Transverse colon (tissue), 4 donors: ENCODE measurements around the gene CACNB2. TPM values are rescaled to one million over a fixed set of nuclear protein-coding genes. Genes with fewer than 3 reads are reported as not detected.

Experiments used
- DNase-seq: peaks from one replicate; pipeline ENCODE4 v3.0.0-alpha.2; 2019
- H3K27ac ChIP-seq, 4 donors: fragments of 200-600 bp; sonication (generic); 2 replicates each; pipeline ENCODE4 v1.5.1; 2016 to 2018; ENCODE audit warnings: inconsistent platforms in 4 of 4
- H3K27me3 ChIP-seq: fragments of 200-600 bp; sonication (generic); 2 replicates; pipeline ENCODE4 v1.5.1; 2017; ENCODE audit warnings: inconsistent platforms
- H3K36me3 ChIP-seq, 4 donors: fragments of 200-600 bp; sonication (generic); 2 replicates each; pipeline ENCODE4 v1.5.1; 2017 to 2019; ENCODE audit warnings: inconsistent platforms in 4 of 4
- H3K4me1 ChIP-seq, 4 donors: fragments of 200-600 bp; sonication (generic); 2 replicates each; pipeline ENCODE4 v1.5.1; 2017 to 2020; ENCODE audit warnings: inconsistent platforms in 4 of 4
- H3K4me3 ChIP-seq, 4 donors: fragments of 200-600 bp; sonication (generic); 1 replicate in 1 of 4; 2 replicates in 3 of 4; pipeline versions ENCODE4 v1.5.1 to v1.6.1; 2017 to 2019; ENCODE audit warnings: inconsistent platforms in 4 of 4
- H3K9me3 ChIP-seq, 2 donors: fragments of 200-600 bp; sonication (generic); 2 replicates each; pipeline ENCODE4 v1.5.1; 2017 to 2019; ENCODE audit warnings: inconsistent platforms in 2 of 2
- CTCF ChIP-seq, 5 experiments: fragments of 200-600 bp in 3 of 5; fragments of 450-650 bp in 2 of 5; sonication (generic) in 3 of 5; IDR thresholded peaks; 1 replicate in 2 of 5; 2 replicates in 3 of 5; pipeline ENCODE4 v1.5.1; 2016 to 2017; ENCODE audit warnings: antibody characterized with exemption in 5 of 5, inconsistent platforms in 3 of 5, mild to moderate bottlenecking in 2 of 5, moderate library complexity in 1 of 5
- EP300 ChIP-seq: sonication (generic); formaldehyde crosslinking; IDR thresholded peaks from one replicate; pipeline ENCODE4 v1.6.1; 2017; ENCODE audit warnings: antibody characterized with exemption, low read depth
- POLR2A ChIP-seq: fragments of 450-650 bp; IDR thresholded peaks from one replicate; pipeline ENCODE4 v1.6.1; 2016; ENCODE audit warnings: antibody characterized with exemption, mild to moderate bottlenecking, moderate library complexity
- POLR2AphosphoS5 ChIP-seq, 3 donors: sonication (generic); formaldehyde crosslinking; IDR thresholded peaks; one replicate each; pipeline ENCODE4 v1.6.1; 2016; ENCODE audit warnings: antibody characterized with exemption in 3 of 3
- WGBS, 2 donors: methylation state at CpG; one replicate each; pipeline ENCODE4 v1.1.5; 2018; ENCODE audit warnings: low coverage in 1 of 2; 5-methylcytosine and 5-hydroxymethylcytosine counted together
- in situ Hi-C, 4 donors: fragments of 200-750 bp; cut with MboI; loops; one replicate each; pipeline versions ENCODE4 v1.15.0 to v1.15.1; 2017; ENCODE audit warnings: low sequenced_read_pairs in 3 of 4, low pct_ligation_motif_present in 1 of 4, low pct_unique_long_range_greater_than_20kb in 1 of 4
- intact Hi-C: fragments of 100-400 bp; cut with DNase I; formaldehyde crosslinking; loops from one replicate; pipeline ENCODE4 v1.15.1; 2023; ENCODE audit warnings: low total_unique reads
- total RNA-seq, 4 donors: library from RNA; depleted of rRNA; stranded (reverse); fragments of >200 nt; gene quantifications; one replicate each; pipeline ENCODE4 v1.1.0, GENCODE V29; 2016

CACNB2 gene
- total RNA-seq, 4 donors from 2014 or later: 16.2 to 338 (median 23.7) TPM

- H3K27me3 ChIP-seq: no peaks in the 10 kb centered on the region
- no peak overlapping the region for H3K27ac ChIP-seq
- no peak overlapping the region for H3K4me3 ChIP-seq
- WGBS, 2 donors: 77 to 80% methylated on average over 1 to 3 of the region's 3 CpGs
- TF ChIP-seq EP300: no peak
- TF ChIP-seq POLR2AphosphoS5 (IDR thresholded peaks at IDR 0.05): no peak
- no peak for TF ChIP-seq CTCF (IDR thresholded peaks at IDR 0.05)
- no peak for TF ChIP-seq POLR2A
- no peaks in the 10 kb centered on the region for H3K36me3 ChIP-seq
- DNase-seq: no peak
- H3K4me1 ChIP-seq: no peaks in the 10 kb centered on the region
- intact Hi-C loops (no loop called here), in situ Hi-C loops (loop anchor here in 1 of 4 donors (25.0 kb wide), 1 partner anchor 486 kb away; the partner anchor contains the start of gene HACD1)
- no peaks in the 10 kb centered on the region for H3K9me3 ChIP-seq
Observed at GRCh38 chr10:18098201-18098600, 42.0 kb upstream of the CACNB2 start.

GRCh38 chr10:18099415-18099814, 40.8 kb upstream of the CACNB2 start:
- Histone ChIP-seq H3K27me3 (no peaks in the 10 kb centered on the region), H3K4me3 (no peak overlapping the region), H3K27ac (no peak overlapping the region), H3K36me3 (no peaks in the 10 kb centered on the region), H3K9me3 (no peaks in the 10 kb centered on the region), H3K4me1 (no peaks in the 10 kb centered on the region)
- 75 to 82% methylated on average over 2 to 3 of the region's 3 CpGs for WGBS, 2 donors
- DNase-seq: no peak
- in situ Hi-C loops: loop anchor here in 1 of 4 donors (25.0 kb wide), 1 partner anchor 487 kb away; the partner anchor contains the start of gene HACD1
- TF ChIP-seq POLR2A (no peak), EP300 (no peak), POLR2AphosphoS5 (IDR thresholded peaks at IDR 0.05) (no peak), CTCF (IDR thresholded peaks at IDR 0.05) (no peak)
- intact Hi-C loops: no loop called here

GRCh38 chr10:18100669-18101068, 39.6 kb upstream of the CACNB2 start:
- H3K36me3 ChIP-seq: no peaks in the 10 kb centered on the region
- intact Hi-C loops: no loop called here
- H3K27ac ChIP-seq: no peak overlapping the region
- no peak overlapping the region for H3K4me3 ChIP-seq
- DNase-seq: no peak
- no peaks in the 10 kb centered on the region for H3K9me3 ChIP-seq
- no peaks in the 10 kb centered on the region for H3K27me3 ChIP-seq
- no peak for TF ChIP-seq EP300
- TF ChIP-seq POLR2AphosphoS5 (IDR thresholded peaks at IDR 0.05): no peak
- no peak for TF ChIP-seq CTCF (IDR thresholded peaks at IDR 0.05)
- no peak for TF ChIP-seq POLR2A
- H3K4me1 ChIP-seq: no peaks in the 10 kb centered on the region
- in situ Hi-C loops: loop anchor here in 3 of 4 donors (25.0 kb wide), 2 partner anchors 463 to 488 kb away; partner anchors contain the start of genes HACD1 (in 2 of the 3) and STAM (in 1 of the 3)
- 62 to 80% methylated on average over 1 of the region's 1 CpG for WGBS, 2 donors

DNA sequence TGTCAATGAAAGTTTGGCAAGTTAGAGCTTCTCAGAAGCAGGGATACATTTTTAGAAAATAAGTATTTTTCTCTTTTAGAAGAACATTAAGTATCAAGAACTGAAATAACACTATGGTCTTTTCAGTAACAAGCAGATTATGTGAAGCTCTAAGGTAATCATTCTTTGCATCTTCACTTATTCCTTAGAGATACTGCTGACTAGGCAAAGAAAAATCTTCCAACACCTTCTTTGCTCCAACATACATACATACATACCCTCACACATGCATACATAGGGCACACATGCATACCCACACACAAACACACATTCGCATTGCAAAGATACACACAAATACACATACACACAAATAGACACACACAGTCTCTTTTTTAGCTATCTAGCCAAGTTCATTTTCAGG, 37.8 kb upstream of the CACNB2 start:
- Histone ChIP-seq H3K4me3 (no peak overlapping the region), H3K9me3 (no peaks in the 10 kb centered on the region), H3K27me3 (no peaks in the 10 kb centered on the region), H3K36me3 (no peaks in the 10 kb centered on the region), H3K4me1 (no peaks in the 10 kb centered on the region), H3K27ac (no peak overlapping the region)
- intact Hi-C loops: no loop called here
- no peak for DNase-seq
- 73 to 93% methylated on average over 1 of the region's 1 CpG for WGBS, 2 donors
- in situ Hi-C loops: loop anchor here in 3 of 4 donors (25.0 kb wide), 2 partner anchors 465 to 490 kb away; partner anchors contain the start of genes HACD1 (in 2 of the 3) and STAM (in 1 of the 3)
- no peak for TF ChIP-seq POLR2A
- no peak for TF ChIP-seq CTCF (IDR thresholded peaks at IDR 0.05)
- no peak for TF ChIP-seq EP300
- TF ChIP-seq POLR2AphosphoS5 (IDR thresholded peaks at IDR 0.05): no peak
